HepG2 (cell line): Measurements from ENCODE around the gene MGAT2. TPM values are rescaled to one million over a fixed set of nuclear protein-coding genes. Genes with fewer than 3 reads are reported as not detected.

Experiments used
- CREM ChIP-seq, 2 experiments: sonication (generic) in 1 of 2; formaldehyde crosslinking in 1 of 2; IDR thresholded peaks; 2 replicates each; pipeline versions ENCODE4 v1.4.0 to v1.6.1; 2016 to 2020; ENCODE audit warnings: antibody characterized with exemption in 1 of 2, mild to moderate bottlenecking in 1 of 2, missing genetic modification reagents in 1 of 2
- ERF ChIP-seq: IDR thresholded peaks from 2 replicates; pipeline ENCODE4 v1.6.1; 2018; ENCODE audit warnings: missing biosample characterization, missing genetic modification reagents
- FOXM1 ChIP-seq: sonication (generic); formaldehyde crosslinking; IDR thresholded peaks from 2 replicates; pipeline ENCODE4 v1.5.0; 2020; ENCODE audit warnings: missing genetic modification reagents
- HOXA5 ChIP-seq: sonication (generic); formaldehyde crosslinking; IDR thresholded peaks from 2 replicates; pipeline ENCODE4 v1.4.0; 2020; ENCODE audit warnings: missing genetic modification reagents
- KLF11 ChIP-seq: IDR thresholded peaks from 2 replicates; pipeline ENCODE4 v1.6.1; 2016; ENCODE audit warnings: missing compliant biosample characterization
- SAFB2 ChIP-seq: sonication (generic); formaldehyde crosslinking; IDR thresholded peaks from 2 replicates; pipeline ENCODE4 v1.5.1; 2020; ENCODE audit warnings: missing genetic modification reagents, low read depth, mild to moderate bottlenecking, borderline replicate concordance
- TRIM24 ChIP-seq: sonication (generic); formaldehyde crosslinking; IDR thresholded peaks from 2 replicates; pipeline ENCODE4 v1.8.0; 2022; ENCODE audit warnings: mild to moderate bottlenecking, missing genetic modification reagents
- ZFAT ChIP-seq: sonication (generic); formaldehyde crosslinking; conservative IDR thresholded peaks from 2 replicates; pipeline ENCODE4 v1.8.1; 2023; ENCODE audit warnings: missing genetic modification reagents, inconsistent platforms
- ZNF331 ChIP-seq: sonication (generic); formaldehyde crosslinking; IDR thresholded peaks from 2 replicates; pipeline ENCODE4 v1.4.0; 2020; ENCODE audit warnings: missing genetic modification reagents
- ZNF343 ChIP-seq: sonication (generic); formaldehyde crosslinking; IDR thresholded peaks from 2 replicates; pipeline ENCODE4 v1.4.0; 2020; ENCODE audit warnings: mild to moderate bottlenecking, missing genetic modification reagents
- ZNF431 ChIP-seq: sonication (generic); formaldehyde crosslinking; IDR thresholded peaks from 2 replicates; pipeline ENCODE4 v1.9.0; 2022; ENCODE audit warnings: missing genetic modification reagents, low read depth, mild to moderate bottlenecking, borderline replicate concordance
- ZNF510 ChIP-seq: sonication (generic); formaldehyde crosslinking; IDR thresholded peaks from 2 replicates; pipeline ENCODE4 v1.4.0; 2020; ENCODE audit warnings: low read depth, mild to moderate bottlenecking, missing genetic modification reagents
- ZNF569 ChIP-seq: sonication (generic); formaldehyde crosslinking; IDR thresholded peaks from 2 replicates; pipeline ENCODE4 v1.5.0; 2020; ENCODE audit warnings: mild to moderate bottlenecking, missing genetic modification reagents, moderate library complexity, borderline replicate concordance
- ZNF768 ChIP-seq: sonication (generic); formaldehyde crosslinking; IDR thresholded peaks from 2 replicates; pipeline ENCODE4 v1.4.0; 2020; ENCODE audit warnings: missing genetic modification reagents
- ZNF782 ChIP-seq: sonication (generic); formaldehyde crosslinking; IDR thresholded peaks from 2 replicates; pipeline ENCODE4 v1.4.0; 2020; ENCODE audit warnings: missing genetic modification reagents, mild to moderate bottlenecking, borderline replicate concordance
- polyA plus RNA-seq, 8 experiments: library from polyadenylated mRNA; depleted of rRNA in 3 of 8; stranded (reverse) in 7 of 8; unstranded in 1 of 8; fragments of >200 nt; fragmentation: Illumina TruSeq in 4 of 8; extraction: Trizol in 4 of 8; gene quantifications; 2 replicates each; pipeline versions ENCODE4 v1.2.1 to v1.2.3, GENCODE V29; 2011 to 2016; ENCODE audit warnings: low read depth in 4 of 8, missing spikeins in 1 of 8, mixed read lengths in 1 of 8; ENCODE audit not compliant: insufficient read depth in 1 of 8
- total RNA-seq, 5 experiments: library from RNA; depleted of rRNA; stranded (reverse); fragments of >200 nt; fragmentation: Illumina TruSeq; extraction: Trizol; gene quantifications; 2 replicates each; pipeline ENCODE4 v1.2.3, GENCODE V29; 2016; ENCODE audit warnings: low read depth in 1 of 5
- TF ChIP-seq, protein P1 (sequence below), 2 experiments: IDR thresholded peaks; 2 replicates each; pipeline ENCODE4 v1.6.1; 2011 to 2012; ENCODE audit warnings: low read length in 2 of 2, borderline replicate concordance in 1 of 2, low read depth in 1 of 2, mild to moderate bottlenecking in 1 of 2, moderate library complexity in 1 of 2
- TF ChIP-seq, protein P2 (sequence below): sonication (generic); formaldehyde crosslinking; IDR thresholded peaks from 2 replicates; pipeline ENCODE4 v1.5.0; 2020; ENCODE audit warnings: missing genetic modification reagents
- TF ChIP-seq, protein P3 (sequence below): sonication (generic); formaldehyde crosslinking; IDR thresholded peaks from 2 replicates; pipeline ENCODE4 v1.4.0; 2020; ENCODE audit warnings: missing genetic modification reagents
- TF ChIP-seq, protein P4 (sequence below): IDR thresholded peaks from 2 replicates; pipeline ENCODE4 v1.6.1; 2012; ENCODE audit warnings: low read length, improper control_type of control experiment

Gene MGAT2
- total and polyA plus RNA-seq, 2 of the 13 experiments (the other 11 are each of a cell fraction or from before 2014, with no cell fraction given) = 12.9 to 51.9 TPM

DNA sequence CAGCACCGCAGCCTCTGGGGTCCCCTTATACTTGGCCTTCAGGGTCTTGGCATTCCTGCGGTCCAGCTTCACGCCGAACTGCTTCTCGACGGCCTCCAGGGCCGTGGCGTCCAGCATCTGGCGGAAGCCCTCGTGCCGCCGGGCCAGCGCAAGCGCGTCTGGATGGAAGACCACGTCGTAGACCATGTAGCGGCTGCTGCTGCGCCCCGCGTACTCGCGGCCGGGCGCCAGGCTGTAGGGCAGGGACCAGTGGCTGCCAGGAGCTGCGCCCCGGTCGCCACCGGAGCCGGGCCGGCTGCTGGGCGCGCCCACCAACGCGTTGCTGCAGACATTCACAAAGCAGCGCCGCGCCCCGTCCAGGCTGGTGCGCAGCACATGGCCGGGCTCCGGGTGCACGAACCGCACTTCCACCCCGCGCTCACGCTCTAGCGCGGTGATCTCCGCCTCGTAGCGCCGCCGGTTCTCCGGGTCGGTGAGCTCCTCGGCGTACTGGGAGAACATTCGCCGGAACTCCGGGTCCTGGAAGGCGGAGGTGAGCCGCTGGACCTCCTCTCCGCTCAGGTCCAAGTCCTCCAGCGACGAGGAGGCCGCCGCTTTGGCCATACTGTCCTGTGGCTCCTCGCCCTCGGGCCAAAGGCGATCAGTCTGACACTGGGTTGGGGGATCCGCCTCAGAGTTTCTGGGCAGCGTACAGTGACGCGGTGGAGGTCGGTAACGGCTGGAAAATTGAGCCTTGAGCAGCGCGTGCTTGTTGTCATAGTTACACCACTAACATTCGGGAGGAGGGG, 14.1 kb downstream of the MGAT2 start, which contains the start of gene DNAAF2 (continued):
- TF ChIP-seq, protein P1, sequence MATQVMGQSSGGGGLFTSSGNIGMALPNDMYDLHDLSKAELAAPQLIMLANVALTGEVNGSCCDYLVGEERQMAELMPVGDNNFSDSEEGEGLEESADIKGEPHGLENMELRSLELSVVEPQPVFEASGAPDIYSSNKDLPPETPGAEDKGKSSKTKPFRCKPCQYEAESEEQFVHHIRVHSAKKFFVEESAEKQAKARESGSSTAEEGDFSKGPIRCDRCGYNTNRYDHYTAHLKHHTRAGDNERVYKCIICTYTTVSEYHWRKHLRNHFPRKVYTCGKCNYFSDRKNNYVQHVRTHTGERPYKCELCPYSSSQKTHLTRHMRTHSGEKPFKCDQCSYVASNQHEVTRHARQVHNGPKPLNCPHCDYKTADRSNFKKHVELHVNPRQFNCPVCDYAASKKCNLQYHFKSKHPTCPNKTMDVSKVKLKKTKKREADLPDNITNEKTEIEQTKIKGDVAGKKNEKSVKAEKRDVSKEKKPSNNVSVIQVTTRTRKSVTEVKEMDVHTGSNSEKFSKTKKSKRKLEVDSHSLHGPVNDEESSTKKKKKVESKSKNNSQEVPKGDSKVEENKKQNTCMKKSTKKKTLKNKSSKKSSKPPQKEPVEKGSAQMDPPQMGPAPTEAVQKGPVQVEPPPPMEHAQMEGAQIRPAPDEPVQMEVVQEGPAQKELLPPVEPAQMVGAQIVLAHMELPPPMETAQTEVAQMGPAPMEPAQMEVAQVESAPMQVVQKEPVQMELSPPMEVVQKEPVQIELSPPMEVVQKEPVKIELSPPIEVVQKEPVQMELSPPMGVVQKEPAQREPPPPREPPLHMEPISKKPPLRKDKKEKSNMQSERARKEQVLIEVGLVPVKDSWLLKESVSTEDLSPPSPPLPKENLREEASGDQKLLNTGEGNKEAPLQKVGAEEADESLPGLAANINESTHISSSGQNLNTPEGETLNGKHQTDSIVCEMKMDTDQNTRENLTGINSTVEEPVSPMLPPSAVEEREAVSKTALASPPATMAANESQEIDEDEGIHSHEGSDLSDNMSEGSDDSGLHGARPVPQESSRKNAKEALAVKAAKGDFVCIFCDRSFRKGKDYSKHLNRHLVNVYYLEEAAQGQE (IDR thresholded peaks at IDR 0.05; ENCODE audit: borderline replicate concordance in 1 of 2, low read depth in 1 of 2, low read length in 2 of 2) = no peak
- no peak for TF ChIP-seq HOXA5
- TF ChIP-seq ZNF569 = no peak
- TF ChIP-seq ZNF343 (CRISPR knock-in tag) = no peak
- no peak for TF ChIP-seq ZNF768 (CRISPR knock-in tag)
- peak; percentile 16; the same call in 1 of the 2 replicates for TF ChIP-seq ZNF431 (CRISPR knock-in tag)
- no peak for TF ChIP-seq FOXM1 (CRISPR knock-in tag)
- TF ChIP-seq, protein P2, sequence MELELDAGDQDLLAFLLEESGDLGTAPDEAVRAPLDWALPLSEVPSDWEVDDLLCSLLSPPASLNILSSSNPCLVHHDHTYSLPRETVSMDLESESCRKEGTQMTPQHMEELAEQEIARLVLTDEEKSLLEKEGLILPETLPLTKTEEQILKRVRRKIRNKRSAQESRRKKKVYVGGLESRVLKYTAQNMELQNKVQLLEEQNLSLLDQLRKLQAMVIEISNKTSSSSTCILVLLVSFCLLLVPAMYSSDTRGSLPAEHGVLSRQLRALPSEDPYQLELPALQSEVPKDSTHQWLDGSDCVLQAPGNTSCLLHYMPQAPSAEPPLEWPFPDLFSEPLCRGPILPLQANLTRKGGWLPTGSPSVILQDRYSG (CRISPR knock-in tag) = peak; percentile 66; the same call in 1 of the 2 replicates
- TF ChIP-seq, protein P3, sequence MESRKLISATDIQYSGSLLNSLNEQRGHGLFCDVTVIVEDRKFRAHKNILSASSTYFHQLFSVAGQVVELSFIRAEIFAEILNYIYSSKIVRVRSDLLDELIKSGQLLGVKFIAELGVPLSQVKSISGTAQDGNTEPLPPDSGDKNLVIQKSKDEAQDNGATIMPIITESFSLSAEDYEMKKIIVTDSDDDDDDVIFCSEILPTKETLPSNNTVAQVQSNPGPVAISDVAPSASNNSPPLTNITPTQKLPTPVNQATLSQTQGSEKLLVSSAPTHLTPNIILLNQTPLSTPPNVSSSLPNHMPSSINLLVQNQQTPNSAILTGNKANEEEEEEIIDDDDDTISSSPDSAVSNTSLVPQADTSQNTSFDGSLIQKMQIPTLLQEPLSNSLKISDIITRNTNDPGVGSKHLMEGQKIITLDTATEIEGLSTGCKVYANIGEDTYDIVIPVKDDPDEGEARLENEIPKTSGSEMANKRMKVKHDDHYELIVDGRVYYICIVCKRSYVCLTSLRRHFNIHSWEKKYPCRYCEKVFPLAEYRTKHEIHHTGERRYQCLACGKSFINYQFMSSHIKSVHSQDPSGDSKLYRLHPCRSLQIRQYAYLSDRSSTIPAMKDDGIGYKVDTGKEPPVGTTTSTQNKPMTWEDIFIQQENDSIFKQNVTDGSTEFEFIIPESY (CRISPR knock-in tag) = 0 out of 2 replicates have a peak, but pooled peaks have one; percentile 1
- TF ChIP-seq, protein P4, sequence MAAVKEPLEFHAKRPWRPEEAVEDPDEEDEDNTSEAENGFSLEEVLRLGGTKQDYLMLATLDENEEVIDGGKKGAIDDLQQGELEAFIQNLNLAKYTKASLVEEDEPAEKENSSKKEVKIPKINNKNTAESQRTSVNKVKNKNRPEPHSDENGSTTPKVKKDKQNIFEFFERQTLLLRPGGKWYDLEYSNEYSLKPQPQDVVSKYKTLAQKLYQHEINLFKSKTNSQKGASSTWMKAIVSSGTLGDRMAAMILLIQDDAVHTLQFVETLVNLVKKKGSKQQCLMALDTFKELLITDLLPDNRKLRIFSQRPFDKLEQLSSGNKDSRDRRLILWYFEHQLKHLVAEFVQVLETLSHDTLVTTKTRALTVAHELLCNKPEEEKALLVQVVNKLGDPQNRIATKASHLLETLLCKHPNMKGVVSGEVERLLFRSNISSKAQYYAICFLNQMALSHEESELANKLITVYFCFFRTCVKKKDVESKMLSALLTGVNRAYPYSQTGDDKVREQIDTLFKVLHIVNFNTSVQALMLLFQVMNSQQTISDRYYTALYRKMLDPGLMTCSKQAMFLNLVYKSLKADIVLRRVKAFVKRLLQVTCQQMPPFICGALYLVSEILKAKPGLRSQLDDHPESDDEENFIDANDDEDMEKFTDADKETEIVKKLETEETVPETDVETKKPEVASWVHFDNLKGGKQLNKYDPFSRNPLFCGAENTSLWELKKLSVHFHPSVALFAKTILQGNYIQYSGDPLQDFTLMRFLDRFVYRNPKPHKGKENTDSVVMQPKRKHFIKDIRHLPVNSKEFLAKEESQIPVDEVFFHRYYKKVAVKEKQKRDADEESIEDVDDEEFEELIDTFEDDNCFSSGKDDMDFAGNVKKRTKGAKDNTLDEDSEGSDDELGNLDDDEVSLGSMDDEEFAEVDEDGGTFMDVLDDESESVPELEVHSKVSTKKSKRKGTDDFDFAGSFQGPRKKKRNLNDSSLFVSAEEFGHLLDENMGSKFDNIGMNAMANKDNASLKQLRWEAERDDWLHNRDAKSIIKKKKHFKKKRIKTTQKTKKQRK = no peak
- no peak for TF ChIP-seq ZNF331 (CRISPR knock-in tag)
- no peak for TF ChIP-seq KLF11 (CRISPR knock-in tag)
- TF ChIP-seq ZNF510 = no peak; the same call in 1 of the 2 replicates
- no peak for TF ChIP-seq SAFB2 (CRISPR knock-in tag)
- no peak for TF ChIP-seq CREM (IDR thresholded peaks at IDR 0.05)
- TF ChIP-seq CREM (CRISPR knock-in tag; IDR thresholded peaks at IDR 0.05) = no peak
- TF ChIP-seq ERF (CRISPR knock-in tag) = no peak
- TF ChIP-seq ZNF782 (CRISPR knock-in tag) = peak; percentile 21; the same call in 1 of the 2 replicates
- no peak for TF ChIP-seq ZFAT
- no peak for TF ChIP-seq TRIM24
